SIG-M5 (cell line): Measurements from ENCODE around the gene PRCD.
"Not testable (repeated sequence)": the region's sequence is repeated elsewhere in the genome, so short reads cannot be mapped to it uniquely, and the experiment has no call there.

ENCODE experiments used
- DNase-seq: peaks from one replicate; lab custom pipeline; 2025; lab: John Stamatoyannopoulos, UW

PRCD gene

DNA sequence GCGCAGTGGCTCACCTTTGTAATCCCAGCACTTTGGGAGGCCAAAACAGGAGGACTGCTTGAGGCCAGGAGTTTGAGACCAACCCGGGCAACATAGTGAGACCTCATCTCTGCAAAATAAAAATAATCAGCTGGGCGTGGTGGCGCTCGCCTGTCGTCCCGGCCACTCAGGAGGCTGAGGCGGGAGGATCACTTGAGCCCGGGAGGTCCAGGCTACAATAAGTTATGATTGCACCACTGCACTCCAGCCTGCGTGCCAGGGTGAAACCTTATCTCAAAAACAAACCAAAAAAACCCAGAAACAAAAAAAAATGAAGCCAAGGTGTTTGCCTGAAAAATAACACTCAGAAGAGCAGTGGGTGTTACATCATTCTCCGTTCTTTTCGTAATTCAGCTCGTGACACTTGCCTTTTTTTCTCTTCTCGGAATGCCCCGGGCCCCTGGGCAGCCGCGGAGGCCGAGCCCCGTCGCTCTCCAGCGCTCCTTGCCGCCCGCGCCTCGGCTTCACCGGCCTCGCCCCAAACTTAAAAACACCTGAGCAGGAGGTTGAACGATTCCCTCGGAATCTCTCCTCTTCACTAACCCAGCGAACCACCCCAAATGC lies 17.0 kb downstream of the PRCD start:
- no peak for DNase-seq

DNA sequence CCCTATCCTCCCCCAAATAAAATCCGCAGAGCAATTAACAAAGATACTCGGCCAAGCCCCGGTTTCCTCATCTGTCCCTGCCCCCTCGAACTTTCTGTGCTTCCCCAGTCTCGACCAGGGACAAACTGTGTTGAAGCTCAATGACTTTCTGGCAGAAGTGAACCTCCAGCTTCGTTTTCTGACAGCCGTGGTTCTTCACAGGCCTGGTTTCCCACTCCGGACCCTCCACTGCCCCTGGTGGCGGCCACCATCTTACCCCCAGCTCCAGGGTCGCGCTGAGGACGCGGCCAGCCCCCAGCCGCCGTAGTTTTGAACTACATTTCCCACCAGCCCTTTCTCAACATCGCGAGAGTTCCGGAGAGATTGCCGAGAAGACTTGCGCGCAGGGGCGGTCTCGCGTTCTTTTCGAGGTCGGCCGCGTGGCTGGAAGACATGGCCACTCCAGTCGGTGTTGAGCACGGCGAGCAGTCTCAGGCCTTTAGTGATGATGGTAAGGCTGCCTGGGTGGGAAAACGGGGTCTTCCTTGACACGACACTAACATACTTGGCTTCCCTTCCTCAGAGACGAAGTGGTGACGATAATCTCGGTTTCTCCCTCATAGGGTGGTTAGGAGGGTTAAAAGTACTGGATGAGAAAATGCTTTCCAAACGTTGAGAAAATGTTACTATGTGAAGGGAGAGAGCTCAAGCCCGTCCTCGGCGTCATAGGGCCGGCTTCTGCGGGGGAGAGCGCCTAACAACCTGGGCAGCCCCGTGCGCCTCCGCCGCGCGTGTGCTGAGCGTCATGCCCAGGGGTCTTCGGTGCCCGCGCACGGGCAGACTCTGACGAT lies 17.7 kb downstream of the PRCD start:
- peak; percentile 91 for DNase-seq

DNA sequence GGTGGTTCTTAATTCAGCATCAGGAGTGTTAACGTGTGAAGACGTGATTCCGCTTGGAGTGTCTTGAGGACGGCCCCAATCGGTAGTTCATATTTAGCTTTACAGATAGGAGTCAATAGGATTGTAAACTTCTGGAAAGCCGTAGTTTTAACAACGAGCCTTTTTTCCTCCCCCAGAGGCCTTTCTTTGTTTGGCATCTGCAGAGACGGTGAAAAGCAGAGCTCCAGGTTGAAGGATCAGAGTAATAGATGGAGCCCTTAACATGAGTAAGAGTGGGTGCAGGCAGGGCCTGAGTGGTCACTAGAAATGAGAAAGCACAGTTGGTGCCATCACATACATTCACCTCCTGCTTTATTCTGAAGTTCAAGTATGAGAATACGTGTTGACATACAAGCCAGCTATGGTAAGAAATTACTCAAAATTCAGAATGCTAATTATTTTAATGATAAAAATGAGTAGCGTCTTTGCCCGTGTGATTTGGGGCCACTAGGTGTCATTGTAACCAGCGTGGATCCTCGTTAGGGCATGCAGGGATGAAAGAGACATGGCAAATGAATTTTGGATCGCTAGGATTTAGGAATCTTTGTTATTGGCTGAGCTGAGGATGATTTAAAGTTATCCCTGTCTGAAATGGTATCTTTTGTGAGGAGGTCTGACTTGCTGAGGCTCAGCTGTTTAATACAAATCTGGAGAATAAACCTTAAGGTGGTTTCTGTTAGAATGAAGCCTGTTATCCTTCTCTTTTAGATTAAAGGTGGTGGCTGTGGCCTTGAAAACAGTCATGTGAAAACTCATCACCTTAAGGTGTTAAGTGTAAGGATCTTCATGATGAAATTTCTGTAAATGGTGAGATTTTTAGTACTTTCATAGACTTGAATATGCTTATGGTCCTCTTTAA lies 18.6 kb downstream of the PRCD start:
- DNase-seq: no peak

DNA sequence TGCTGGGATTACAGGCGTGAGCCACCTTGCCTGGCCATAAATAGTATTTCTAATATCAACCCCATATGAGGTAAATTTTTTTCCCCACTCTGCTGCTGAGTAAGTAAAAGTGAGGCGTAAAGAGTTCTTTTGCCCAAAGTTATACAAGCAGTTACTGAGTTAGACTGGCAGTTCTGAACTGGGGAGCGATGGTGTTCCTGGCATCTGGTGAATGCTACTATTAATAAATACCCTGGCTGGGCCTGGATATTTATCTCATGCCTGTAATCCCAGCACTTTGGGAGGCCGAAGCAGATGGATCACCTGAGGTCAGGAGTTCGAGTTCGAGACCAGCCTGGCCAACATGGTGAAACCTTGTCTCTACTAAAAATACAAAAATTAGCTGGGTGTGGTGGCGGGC lies 19.6 kb downstream of the PRCD start:
- not testable (repeated sequence) for DNase-seq

- DNase-seq: no peak
These were observed 20.4 kb downstream of the PRCD start for GRCh38 chr17:76560036-76560876.

- no peak for DNase-seq
These were observed 21.0 kb downstream of the PRCD start for GRCh38 chr17:76560877-76561221.

DNA sequence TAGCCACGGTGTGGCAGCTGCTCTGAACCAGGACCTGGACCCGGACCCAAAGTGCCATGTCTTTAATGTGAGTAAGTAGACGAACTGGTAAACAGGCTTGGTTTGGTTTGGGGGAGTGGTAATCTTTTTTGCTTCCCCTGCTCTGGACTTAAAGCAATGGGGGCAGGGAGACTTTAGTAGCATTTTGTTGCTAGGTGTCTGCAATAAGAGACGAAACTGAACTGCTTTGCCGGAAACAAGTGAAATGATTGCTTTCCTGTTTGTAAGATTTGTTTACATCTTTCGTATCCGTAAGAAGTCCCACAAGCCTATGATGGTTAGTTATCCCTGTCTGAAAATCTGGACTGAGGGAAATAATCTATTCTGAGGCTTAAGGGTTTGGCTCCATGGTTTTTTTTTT lies 21.5 kb downstream of the PRCD start:
- no peak for DNase-seq

DNA sequence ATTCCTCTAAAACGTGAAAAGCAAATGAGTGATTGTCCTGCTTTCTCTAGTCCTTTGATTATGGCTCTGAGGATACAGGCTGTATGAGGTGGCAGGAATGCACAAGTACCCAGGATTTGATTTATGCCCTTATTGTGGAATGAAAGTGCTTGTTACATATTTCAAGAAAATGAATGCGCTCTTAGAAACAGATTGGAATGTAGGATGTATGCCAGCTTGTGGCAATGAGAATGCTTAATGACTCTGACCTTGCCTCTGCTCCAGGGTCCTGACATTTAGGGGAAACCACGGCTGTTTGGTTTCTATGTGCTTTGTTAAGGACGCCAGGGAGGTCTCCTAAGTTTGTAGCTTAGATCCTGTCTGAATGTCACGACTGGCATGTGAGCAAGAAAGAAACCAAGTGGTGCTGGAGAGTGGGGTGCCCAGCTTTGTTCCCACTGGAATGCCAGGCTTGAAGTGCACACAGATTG lies 22.0 kb downstream of the PRCD start:
- DNase-seq: no peak

DNA sequence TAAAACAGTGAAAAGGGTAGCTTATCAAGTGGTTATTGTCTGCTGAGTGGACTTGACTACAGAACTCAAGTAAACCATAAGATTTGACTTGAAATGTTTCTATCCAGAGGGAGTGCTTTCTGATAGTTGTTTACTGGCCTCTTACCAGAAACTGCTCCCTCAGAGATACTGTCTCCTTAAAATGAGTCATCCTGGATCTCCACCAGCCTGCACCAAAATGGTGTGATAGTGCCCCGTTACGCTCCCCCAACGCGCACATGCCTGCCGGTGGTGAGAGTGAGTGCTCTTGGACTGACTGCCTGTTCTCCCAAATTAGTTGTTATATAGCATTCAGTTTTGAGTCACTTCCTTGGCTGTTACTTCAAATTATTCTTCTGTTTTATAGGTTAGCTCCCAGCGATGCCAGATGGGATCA lies 22.9 kb downstream of the PRCD start:
- DNase-seq: no peak

- DNase-seq: not testable (repeated sequence)
These were observed 23.5 kb downstream of the PRCD start for GRCh38 chr17:76563359-76563758.

DNA sequence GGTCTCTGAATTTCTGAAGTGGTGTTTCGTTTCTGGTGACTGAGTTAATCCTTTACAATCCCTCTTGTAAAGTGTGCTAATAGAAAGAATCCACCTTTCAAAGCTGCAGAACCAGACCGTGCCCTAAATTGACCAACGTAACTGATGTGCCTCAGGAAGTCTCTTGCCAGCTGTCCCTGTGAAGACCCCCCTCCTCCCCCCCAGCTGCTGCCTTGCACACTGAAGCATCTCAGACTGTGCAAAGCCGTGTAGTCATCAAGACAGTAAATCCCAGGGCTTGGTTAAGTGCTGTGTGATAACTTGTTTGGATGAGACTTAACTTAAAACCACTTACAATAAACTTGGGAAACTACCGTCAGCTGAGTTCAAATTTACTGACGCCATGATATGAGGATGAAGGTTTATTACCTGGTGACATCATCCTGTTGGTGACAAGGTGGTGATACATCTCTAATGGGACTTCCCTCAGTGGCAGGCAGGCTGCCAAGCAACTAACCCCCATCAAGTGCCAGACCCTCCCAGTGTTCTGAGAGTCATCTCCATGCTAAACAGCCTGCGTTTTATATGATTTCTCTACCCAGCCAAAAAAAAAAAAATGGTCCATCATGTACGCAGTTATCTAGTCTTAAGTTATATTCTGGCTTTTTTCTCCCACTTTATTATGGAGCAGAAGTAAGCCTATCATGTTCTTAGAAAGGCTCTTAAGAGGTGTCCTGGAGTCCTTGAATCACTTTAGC lies 25.3 kb downstream of the PRCD start:
- DNase-seq: not testable (repeated sequence)

DNA sequence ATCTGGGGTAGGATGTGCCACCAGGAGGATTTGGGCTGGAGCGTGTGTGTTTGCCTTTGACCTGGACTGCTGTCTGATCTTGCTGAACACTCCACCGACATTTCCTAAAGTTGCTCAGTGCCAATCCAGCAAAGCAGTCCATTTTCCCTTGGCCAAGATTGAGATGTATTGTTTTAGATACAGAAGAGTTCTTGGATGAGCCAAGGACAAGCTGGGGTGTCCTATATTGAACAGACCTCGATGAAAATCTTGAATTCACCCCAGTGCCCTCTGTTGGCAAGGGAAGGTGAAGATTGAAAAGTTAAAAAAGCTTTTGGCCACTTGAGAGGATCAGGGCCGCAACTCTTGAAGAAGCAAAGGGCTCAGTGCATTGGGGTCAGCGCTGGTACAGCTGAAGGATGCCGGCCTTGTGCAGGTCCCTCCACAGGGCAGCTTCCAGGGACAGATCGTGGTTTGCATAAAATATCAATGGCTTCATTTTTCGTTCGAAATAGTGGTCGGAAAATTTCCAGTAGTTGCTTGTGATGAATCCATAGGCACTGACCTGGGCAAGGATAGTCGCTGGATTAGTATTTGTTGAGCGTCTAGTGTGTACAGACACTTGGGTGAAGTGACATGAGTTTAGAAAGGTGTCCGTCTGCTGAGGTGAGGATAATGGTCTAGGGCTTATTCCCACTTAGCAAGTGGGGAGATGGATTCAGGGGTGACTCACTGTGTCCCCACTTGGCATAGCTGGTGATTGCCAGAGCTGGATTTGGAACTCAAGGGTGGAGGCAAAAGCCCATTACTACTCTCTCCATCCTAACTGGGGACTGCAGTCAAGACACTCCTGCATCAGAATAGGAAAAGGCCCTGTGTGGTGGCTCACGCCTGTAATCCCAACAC lies 26.1 kb downstream of the PRCD start:
- no peak for DNase-seq

DNA sequence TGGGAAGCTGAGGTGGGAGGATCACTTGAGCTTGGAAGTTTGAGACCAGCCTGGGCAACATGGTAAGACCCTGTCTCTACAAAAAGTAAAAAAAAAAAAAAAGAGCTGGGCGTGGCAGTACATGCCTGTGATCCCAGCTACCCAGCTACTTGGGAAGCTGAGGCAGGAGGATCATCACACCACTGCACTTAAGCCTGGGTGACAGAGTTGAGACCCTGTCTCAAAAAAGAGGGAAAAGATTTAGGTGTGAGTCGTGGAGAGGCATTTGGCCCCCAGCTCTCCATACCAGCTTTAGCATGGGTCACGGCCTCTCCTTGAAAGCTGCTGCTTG lies 26.7 kb downstream of the PRCD start:
- DNase-seq: no peak

- no peak for DNase-seq
These were observed 27.2 kb downstream of the PRCD start for GRCh38 chr17:76566988-76567431.

- no peak for DNase-seq
These were observed 28.0 kb downstream of the PRCD start for GRCh38 chr17:76567634-76568432.

- DNase-seq: no peak
These were observed 29.0 kb downstream of the PRCD start for GRCh38 chr17:76568811-76569221.

DNA sequence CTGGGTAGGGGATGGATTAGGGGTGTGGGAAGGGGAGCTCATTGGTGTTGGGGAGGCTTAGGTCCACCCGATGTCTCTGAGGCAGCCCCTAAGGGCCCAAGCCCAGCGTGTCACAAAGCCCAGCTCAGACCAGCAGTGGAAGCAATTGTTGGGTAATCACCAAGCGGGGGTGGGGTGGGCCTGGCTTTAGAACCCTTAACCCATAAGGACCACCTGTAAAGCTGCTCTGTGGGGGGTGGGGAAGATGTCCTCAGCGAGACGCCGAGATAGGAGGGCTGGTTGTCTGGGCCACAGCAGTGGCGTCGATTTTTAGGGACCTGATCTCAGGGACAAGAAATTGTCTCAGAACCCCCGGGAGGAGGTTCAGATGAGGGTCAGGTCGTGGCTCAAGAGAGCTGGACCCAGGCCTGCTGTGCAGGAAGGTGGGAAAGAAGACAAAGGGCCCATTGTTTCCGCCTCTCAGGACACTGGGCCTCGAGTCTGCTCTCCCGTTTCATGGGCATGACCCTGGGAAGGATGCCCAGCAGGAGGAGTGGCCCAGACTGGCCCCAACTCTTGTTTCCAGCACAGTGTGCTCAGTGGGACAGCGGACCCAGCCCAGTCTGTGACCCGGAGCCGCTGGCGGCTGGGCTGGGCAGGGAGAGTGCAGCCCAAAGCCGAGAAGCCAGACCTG lies 29.9 kb downstream of the PRCD start:
- DNase-seq: no peak

DNA sequence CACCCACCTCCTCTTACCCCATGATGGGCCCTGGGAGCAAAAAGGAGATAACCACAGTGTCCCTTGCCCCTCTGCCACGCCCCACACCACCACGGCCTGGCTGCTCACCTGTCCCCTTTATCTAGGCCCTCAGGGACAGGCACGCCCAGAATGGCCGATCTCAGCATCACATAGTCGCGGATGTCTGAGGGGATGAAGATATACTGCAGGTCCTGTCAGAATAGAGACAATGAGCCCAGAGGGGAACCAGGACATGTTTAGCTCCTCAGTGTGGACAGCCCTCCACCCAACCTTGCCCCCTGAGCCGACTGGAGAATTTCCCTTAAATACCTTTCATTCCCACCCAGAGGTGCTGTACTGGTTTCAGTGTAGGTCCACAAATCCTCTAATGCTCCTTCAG lies 30.6 kb downstream of the PRCD start:
- DNase-seq: no peak
